HG02642 (cell line): Measurements from ENCODE around the gene GDPD5.

ENCODE experiments used
- ATAC-seq: cut with Tn5 transposase; IDR thresholded peaks from one replicate; pipeline ENCODE4 v1.9.1; 2021; ENCODE audit warnings: mild to moderate bottlenecking; ENCODE audit not compliant: unreplicated experiment, poor library complexity

GDPD5 gene

DNA sequence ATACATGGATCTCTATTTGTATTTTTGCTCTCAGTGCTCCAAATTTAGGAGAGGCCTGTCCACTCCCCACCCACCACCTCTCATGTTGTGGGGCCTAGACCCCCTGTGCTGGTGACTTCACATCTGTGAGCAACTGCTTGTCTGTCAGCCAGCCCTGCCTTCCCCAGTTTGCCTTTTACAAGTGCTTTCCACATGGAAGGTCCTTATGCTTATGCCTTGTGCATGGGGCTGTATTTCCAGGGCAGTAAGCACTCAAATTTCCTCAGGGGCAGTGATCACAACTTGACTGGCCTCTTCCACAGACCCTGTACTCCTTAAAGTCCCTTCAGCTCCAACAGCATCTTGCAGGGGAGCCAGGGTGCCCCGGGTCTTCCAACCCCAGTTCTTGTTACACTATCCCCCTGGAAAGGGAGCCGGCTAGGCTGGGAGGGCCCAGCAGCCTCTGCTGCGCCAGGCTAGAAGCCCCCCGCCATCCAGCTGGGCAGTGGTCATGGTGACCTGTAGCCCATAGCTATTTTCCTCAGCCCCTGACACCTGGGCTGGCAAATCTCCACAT lies 29.9 kb downstream of the GDPD5 start:
- ATAC-seq = no peak

DNA sequence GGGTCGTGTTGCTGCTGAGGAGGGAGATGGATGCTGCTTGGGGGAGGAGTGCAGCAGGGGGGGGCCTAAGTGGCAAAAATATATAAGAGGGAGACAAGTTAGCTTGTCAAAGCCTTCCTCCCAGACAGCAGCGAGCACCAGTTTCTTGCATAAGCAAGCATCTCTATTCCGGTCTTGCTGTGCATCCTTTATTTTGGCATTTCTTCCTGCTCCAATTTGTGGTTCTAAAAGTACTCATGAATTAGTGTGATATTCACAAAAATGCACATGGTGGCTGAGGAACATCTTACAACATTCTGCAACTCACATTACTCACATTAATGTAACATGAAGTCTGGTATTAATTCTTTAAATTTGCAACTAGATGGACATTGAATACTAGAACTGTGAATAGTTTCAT lies 32.1 kb downstream of the GDPD5 start:
- ATAC-seq = no peak

DNA sequence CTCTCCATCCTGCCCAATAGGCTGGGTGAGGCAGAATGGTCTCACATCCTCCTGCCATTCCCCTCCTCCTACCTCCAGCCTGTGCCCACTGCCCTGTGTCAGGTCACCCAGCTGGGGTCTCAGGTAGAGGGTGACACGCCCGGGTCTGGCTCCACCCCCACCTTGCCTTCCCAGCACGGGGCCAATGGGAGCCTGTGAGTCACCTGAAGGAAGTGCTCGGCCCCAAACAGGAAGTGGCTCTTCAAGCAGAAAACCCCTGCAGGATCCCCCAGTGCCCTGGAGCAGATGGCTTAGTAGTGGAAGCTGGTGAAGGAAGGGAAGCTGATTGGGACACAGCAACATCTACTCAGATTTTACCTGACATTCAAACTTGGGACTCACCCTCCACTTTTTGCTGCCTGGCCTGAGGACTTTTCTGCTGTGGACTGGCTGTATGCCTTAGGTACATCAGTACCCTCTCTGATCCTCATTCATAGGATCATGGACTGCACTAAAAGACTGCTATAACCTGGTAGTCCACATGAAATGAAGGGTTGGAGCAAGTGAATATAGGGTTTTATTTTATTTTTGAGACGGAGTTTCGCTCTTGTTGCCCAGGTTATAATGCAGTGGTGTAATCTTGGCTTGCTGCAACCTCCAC lies 33.4 kb downstream of the GDPD5 start:
- ATAC-seq = no peak

DNA sequence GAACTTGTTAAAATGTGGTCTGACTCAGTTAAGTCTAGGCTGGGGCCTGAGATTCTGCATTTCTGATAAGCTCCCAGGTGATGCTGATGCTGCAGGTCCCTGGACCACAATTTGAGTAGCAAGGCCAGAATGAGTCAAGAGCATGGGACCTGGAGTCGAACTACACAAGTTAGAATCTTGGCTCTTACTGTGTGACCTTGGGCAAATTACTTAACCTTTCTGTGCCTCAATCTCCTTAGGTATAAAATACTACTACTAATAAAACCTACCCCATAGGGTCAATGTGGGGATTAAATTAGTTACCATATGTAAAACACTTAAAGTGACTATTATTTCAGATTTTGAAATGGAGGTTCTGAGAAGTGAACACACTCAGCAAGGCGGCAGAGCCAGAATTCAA lies 34.3 kb downstream of the GDPD5 start:
- ATAC-seq = no peak

DNA sequence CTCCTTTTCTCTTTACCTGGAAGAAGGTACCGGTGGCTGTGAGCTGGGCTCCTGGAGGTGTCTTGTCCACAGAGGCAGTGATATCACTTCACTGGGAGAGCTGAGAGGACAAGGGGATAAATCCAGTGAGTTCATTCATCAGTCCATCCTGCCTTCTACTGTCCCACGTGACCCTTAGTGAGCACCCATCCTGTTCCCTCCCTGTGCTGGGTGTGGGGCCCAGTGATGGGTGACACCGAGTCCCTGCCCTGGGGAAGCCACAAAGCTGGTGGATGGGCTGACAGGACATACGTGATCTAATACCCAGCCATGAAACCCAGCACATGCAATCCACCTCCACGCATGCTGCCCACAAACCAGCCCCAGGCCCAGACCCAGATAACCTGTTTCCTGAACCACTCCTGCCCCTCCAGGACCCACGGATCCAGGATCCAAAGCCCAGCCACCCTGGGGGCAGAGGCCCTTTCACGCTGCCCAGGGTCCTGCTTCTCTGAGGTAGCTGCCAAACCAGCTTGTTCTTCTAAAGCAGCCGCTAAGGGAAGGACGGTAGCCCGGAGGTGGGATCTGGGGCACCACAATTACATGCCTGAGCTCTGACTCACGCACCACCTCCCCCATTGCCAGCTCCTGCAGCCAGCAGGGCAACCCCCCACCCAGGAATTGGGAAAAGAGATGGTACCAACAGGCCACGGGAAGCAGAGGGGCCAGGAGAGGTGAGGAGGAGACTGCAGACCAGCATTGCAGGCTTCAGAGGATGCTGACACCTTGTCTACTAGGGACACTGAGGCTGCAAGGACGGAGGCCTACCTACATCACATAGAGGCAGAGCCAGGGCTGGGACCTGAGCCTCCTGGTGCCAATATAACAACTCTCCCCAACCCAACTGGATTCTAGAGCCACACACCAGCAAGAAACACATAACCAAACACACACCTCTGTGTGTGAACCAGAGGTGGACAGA lies 35.2 kb downstream of the GDPD5 start:
- ATAC-seq = no peak

DNA sequence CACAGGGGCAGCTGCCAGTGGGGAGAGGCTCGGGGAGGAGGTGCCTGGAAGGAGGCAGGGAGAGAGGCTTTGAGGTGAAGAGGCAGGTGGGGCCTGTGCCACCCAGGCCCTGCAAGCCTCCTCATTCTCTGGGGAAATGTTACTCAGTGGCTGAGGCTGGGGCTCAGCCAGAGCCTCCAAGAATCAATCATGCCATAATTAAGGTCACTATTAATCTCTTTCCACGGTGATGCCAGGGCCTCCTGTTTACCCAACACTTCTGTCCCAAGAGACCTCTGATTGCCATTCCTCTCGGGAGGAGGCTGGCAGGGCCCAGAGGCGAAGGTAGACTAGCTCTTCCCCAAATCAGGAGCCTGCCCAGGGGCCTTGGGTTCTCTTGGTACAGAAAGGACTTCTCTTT lies 38.4 kb downstream of the GDPD5 start:
- ATAC-seq = no peak

DNA sequence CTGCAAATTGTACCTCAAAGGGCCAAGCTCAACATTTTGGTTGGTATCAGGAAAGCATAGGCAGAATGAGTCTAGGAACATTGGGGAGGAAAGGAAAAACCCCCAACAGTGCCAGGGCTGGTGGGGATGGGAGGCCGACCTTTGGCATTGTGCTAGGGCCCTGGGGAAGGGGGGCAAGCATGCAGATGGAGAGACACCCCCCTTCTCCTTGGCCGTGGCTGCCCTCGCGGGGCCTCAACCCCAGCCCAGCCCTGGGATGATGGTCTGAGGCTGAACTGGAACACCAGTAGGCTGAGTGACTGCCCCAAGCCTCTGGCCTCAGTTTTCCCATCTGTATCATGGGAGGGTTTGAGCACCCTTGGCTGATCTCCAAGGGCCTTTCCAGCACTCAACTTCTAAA lies 40.0 kb downstream of the GDPD5 start:
- no peak for ATAC-seq

DNA sequence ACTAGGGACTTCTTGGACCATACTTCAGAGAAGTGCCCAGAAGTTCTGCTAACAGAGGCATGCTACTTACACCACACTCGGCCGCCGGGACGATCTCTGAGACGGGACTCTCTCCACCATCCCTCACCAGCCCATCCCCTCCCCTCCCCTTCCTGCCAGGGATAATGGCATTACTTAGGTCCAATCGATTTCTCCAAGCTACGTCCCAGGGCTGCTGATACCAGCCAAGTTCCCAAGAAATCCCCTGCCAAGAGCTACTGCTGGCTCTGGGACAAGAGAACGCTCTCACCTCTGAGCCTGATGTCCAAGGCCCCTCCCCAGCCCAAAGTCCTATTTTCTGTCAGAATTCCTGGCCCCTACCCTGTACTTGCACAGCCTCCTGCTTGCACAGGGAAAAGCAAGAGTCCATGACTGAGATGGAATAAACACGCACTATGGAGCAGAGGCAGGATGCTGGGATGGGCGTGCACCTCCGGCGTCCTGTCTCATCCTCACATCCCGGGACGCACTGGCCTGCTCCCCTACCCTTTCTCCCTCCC lies 42.7 kb downstream of the GDPD5 start:
- ATAC-seq = no peak

DNA sequence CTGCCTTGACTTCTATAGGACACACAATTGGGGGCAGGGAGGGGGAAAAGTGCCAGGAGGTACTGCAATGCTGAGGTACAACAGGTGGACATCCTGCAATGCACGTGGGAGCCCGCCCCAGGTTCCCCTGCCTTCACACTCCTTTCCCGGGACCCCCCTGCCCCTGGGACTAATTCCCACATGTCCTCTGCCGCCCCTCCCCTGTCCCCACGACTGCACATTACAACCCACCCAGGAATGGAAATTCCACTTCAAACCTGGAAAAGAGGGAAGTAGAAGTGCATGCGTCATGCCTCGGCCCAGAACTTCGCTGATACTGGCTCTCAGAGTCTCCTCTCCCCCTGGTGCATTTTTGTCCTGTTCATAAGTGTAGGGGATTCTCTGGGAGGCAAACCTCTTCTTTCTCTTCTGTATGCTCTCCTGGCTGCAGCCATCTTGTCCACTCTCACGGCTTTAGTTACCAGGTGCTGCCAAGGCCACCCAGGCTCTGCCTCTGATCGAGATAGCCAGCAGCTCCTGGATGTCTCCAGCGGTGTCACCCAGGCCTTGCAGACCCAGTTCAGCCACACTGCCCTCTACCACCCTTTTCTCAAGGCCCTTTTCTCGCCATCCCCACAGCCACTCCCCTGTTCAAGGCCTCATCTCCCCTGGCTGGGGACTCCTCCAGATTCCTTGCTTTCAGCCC lies 43.7 kb downstream of the GDPD5 start:
- ATAC-seq = no peak

DNA sequence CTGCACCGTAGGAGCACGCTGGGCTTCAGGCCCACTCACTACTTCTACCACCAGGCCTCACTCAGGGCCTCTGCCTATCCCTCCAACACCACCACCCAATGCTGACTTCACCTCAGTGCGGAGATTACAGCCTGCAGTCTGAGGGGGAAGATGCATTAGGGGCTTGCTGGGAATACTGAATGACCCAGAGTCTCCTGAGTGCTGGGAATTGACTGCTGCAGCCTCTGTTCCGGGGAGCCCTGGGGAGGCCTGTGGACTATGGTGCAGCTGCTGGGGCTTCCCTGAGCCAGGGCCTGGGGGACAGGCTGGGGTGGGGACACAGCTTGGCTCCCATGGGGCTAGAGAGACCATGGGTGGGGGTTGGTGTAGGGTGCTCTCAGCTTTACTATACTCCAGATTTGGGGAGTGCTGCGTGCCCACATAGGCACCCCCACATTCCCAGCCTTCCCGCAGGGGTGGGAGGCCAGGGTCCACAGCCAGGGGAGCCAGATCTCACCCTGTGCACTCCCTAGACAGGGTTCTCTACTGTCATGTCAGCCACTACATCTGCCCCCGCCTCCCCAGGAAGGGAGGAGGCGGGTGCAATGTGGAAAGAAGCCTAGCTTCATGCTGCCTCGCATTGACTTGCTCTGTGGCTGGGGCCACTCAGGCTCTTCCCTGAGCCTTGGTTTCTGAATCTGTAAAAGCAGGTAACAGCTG lies 44.4 kb downstream of the GDPD5 start:
- ATAC-seq = no peak

DNA sequence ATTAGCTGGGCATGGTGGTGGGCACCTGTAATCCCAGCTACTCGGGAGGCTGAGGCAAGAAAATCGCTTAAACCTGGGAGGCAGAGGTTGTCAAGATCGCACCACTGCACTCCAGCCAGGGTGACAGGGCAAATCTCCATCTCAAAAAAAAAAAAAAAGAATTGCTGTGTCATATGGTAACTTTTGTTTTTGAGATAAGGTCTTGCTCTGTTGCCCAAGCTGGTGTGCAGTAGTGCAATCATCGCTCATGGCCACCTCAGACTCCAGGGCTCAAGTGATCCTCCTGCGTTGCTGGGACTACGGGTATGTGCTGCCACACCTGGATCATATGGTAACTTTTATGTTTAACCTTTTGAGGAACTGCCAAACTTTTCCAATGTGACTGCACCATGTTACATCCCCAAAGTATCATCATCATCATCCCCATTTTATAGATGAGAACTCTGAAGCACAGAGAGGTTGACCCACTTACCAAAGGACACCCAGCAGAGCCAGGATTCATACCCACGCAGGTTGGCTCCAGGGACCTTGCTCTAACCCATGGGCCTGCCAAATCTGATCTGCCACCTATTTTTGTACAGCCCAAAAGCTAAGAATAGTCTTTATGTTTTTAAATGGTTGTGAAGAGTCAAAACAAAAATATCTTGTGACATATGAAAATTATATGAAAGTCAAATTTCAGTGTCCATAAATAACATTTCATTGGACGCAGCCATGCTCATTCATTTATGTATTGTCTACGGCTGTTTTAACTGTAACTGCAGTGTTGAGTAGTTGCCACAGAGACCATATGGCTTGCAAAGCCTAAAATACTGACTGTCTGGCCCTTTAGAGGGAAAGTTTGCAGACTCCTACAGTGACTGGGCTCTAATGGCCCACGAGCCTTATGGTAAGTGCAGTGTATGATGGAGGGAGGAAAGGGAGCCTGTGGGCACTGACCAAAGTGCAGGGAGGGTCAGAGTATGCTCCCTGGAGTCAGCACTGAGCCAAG lies 45.3 kb downstream of the GDPD5 start:
- no peak for ATAC-seq

DNA sequence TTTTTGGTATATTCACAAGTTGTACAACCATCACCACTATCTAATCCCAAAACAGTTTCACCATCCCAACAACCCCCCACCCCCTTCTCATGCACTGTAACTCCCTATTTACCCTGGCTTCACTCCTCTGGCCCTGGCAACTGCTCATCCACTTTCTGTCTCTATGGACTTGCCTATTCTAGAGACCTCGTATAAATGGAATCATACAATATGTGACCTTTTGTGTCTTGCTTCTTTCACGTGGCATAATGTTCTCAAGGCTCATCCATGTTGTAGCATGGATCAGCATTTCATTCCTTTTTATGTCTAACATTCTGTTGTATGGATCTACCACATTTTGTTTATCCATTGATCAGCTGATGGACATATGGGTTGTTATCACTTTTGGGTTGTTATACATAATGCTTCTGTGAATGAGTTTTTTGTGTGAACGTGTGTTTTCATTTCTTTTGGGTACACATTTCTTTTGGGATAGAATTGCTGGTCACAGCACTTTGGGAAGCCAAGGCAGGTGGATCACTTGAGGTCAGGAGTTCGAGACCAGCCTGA lies 46.1 kb downstream of the GDPD5 start:
- ATAC-seq = no peak

DNA sequence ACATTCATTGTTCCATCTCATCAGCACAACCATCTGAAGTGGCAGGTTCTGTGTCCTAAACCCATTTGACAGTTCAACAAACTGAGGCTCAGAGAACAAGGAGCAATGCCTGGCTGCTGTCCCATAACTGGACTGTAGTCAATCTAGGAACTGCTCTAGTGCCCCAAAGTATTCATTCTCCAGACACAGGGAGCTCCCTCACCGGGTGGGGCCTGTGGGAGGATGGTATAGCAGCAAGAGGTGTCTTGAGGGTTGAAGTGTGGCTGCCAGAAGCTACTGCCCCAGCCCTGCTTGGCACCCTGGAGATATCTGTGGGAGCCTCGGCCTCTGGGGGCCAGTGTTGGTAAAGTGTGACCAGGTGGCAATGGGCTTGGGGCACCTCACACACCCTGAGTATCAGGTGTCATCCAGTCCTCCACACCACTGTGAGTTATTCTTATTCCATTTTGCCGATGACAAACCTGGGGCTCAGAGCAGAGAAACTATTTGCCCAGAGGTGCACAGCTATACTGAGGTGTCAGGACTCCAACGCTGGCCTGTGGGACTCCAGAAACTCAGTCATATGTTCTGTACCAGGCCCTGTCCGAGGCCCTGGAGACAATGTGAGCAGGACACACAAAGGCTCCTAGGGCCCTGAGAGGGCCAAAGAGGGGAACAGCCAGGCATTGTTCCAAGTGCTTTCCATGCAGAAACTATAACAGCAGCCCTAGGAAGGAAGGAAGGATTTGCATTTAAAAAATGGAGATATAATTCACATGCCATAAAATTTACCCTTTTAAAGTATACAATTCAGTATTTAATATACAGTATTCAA lies 46.8 kb downstream of the GDPD5 start:
- ATAC-seq = no peak

DNA sequence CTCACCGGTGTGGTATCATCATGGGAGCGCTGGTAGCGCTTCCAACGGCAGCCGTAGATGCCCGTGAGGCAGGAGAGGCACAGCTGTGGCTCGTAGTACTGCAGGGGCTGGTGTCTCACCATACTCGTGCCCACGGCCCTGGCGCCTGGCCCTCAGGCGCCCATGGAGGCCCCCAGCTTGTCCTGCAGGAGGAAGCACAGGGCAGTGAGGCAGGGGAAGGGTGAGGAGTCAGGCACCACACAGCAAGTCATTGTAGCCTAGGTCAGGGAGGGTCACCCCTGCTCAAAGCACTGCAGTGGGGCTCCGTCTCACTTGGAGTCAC lies 48.2 kb downstream of the GDPD5 start:
- ATAC-seq = no peak

DNA sequence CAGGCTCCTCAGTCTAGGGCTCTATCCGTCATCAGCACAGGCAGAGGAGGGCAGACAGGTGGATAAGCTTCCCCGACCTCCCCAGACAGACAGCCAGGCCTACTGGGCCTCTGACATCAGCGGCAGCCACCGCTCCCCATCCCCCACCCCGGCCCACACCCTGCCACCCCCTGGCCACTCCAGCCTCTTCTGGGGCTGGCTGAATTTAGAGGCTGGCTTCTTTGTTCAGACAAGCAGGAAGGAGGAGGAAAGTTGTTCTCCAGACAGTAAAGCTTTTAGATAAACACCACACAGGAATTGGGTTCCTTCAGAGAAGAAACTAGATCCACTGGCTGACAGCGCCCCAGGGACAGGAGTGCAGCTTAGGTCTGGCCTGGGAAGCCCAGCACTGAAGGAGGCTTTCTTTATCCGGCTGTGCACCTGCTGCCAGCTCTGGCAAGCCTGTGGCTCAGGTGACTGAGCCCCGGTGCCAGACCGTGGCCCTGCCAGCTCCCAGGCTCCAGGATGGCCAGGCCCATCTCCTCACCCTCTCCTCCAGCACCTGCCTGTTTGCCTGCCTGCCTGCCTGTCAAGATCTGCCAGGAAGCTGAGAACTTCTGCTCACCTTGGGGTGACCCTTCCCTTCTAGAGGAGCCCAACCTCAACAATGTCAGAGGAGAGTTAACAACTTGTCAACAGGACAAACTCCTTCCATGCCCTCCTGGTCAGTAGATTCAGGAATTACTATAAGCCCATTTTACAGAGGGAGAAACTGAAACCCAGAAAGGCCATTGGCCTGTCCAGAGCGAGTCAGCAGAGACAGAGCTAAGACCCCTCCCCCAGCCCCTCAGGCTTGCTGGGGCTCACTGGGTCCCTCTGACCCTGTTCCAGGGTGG lies 48.8 kb downstream of the GDPD5 start:
- no peak for ATAC-seq

DNA sequence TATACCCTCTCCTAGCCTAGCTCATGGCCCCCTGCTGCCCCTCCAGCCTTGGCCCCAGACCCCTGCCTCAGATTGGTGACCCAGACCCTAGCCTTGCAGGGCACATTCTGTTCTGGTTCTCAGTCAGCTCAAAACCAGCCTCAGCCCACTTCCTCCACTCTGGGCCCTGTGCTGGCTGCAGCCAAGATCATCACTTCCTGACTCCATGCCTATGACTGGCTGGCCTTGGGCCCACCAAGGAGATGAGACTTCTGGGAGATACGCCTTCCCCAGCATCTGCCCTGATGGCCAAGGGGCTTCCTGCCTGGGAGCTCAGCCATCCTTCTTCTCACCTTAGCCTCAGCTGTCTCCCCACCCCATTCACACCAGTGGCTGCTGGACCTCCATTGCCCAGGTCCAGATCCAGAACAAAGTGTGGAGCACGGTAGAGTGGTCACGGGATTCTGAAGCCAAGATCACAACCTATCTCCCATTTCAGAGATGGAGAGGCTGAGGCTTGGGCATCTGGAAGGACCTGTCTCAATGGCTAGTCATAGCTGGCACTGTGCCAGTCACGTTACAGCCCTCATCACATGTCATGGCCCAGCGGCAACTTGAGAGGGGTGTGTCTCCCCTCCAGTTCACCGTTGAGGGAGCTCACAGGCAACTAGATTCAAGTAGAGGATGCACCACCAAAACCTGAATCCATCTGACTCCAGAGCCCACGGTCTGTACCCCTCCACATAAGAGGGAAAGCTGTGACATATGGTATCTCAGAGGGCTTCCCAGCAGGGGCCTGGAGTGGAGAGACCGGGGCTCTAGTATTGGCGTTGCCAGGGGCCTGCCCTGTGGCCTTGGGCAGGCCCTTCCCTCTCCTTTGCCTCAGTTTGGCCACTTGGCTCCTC lies 49.7 kb downstream of the GDPD5 start:
- ATAC-seq = no peak
